Chondrocyte (in vitro differentiated cells): ENCODE results near the gene LAMP2. TPM values are rescaled to one million over a fixed set of nuclear protein-coding genes. Genes with fewer than 3 reads are reported as not detected.

Experiments
- DNase-seq: peaks from one replicate; pipeline ENCODE4 v3.0.0; 2021; ENCODE audit warnings: mixed read lengths, low spot score
- H3K27ac Mint-ChIP-seq: one replicate; pipeline ENCODE4 v1.8.0; 2021; ENCODE audit warnings: mild to moderate bottlenecking, moderate library complexity, mixed read lengths; ENCODE audit not compliant: unreplicated experiment
- H3K27me3 Mint-ChIP-seq: 2 replicates; pipeline ENCODE4 v1.8.0; 2021; ENCODE audit warnings: low read depth, mixed read lengths
- H3K36me3 Mint-ChIP-seq: 2 replicates; pipeline ENCODE4 v1.8.0; 2021; ENCODE audit warnings: low read depth, mixed read lengths
- H3K4me1 Mint-ChIP-seq: 2 replicates; pipeline ENCODE4 v1.8.0; 2021; ENCODE audit warnings: low read depth, mild to moderate bottlenecking, mixed read lengths
- H3K4me3 Mint-ChIP-seq: one replicate; pipeline ENCODE4 v1.8.0; 2021; ENCODE audit warnings: mild to moderate bottlenecking, moderate library complexity, mixed read lengths; ENCODE audit not compliant: unreplicated experiment
- H3K9me3 Mint-ChIP-seq: 2 replicates; pipeline ENCODE4 v1.8.0; 2021; ENCODE audit warnings: low read depth, mixed read lengths
- CTCF ChIP-seq: fragments of 200-600 bp; sonication (generic); IDR thresholded peaks from 2 replicates; pipeline ENCODE4 v1.5.0; 2021; ENCODE audit warnings: antibody characterized with exemption, mild to moderate bottlenecking, moderate library complexity
- total RNA-seq: library from RNA; stranded (reverse); gene quantifications from 3 replicates; pipeline ENCODE4 v1.2.1, GENCODE V29; 2021

Gene LAMP2
- total RNA-seq, 1 donor from 2014 or later, result 157 TPM

- H3K4me3 Mint-ChIP-seq, result no peak overlapping the region
- H3K4me1 Mint-ChIP-seq, result peaks cover 38% of the 10 kb centered on the region
- H3K27me3 Mint-ChIP-seq, result no peaks in the 10 kb centered on the region
- no peaks in the 10 kb centered on the region for H3K36me3 Mint-ChIP-seq
- H3K27ac Mint-ChIP-seq, result no peak overlapping the region
- H3K9me3 Mint-ChIP-seq, result peaks cover 3% of the 10 kb centered on the region
- no peak for TF ChIP-seq CTCF
- no peak for DNase-seq
Observed at GRCh38 chrX:120426599-120426998, 42.5 kb downstream of the LAMP2 start.

DNA sequence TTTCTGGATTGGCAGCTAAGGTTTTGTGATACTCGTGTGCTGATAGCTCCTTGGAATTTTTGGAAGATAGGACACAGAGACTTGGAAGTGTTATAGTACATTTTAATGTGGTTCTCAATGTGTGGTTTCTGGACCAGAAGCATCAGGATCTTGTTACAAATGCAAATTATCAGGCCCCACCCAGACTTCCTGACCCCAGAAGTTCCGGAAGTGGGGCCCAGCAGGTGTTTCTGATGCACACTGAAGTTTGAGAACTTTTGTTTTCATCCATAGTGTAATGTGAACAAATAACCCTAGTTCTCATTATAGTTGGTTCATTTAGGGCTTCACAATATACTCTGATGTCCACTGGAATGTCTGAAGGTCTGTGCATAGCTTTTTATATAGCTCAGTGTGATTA lies 49.6 kb downstream of the LAMP2 start:
- TF ChIP-seq CTCF, result no peak
- Mint-ChIP-seq H3K9me3 (peaks cover 6% of the 10 kb centered on the region), H3K4me1 (no peaks in the 10 kb centered on the region), H3K36me3 (no peaks in the 10 kb centered on the region), H3K27ac (no peak overlapping the region), H3K27me3 (no peaks in the 10 kb centered on the region), H3K4me3 (no peak overlapping the region)
- DNase-seq, result no peak

- H3K4me1 Mint-ChIP-seq, result no peaks in the 10 kb centered on the region
- no peak overlapping the region for H3K4me3 Mint-ChIP-seq
- no peak for DNase-seq
- H3K27me3 Mint-ChIP-seq, result no peaks in the 10 kb centered on the region
- peaks cover 34% of the 10 kb centered on the region for H3K9me3 Mint-ChIP-seq
- H3K27ac Mint-ChIP-seq, result no peak overlapping the region
- peaks cover 2% of the 10 kb centered on the region for H3K36me3 Mint-ChIP-seq
- no peak for TF ChIP-seq CTCF
Observed at GRCh38 chrX:120408168-120408567, 60.9 kb downstream of the LAMP2 start.

DNA sequence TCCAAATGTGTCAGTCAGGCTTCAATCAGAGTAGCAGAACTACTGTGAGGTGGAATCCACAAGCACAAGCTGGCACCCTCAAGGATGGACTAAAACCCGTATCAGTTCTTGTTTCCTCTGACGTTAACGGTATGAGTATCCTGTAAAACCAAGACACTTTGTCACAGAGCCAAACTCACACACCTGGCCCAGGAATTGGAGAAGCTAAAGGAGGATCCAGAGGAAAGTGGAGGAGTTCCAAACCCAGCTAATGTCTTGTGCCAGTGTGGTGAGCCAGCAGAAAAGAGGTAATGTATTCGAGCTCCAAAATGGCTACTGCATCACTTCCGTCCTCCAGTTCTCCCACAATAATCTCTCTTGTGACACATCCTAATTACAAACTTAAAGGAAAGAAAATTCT lies 62.5 kb downstream of the LAMP2 start:
- Mint-ChIP-seq H3K9me3 (peaks cover 34% of the 10 kb centered on the region), H3K4me3 (no peak overlapping the region), H3K27ac (no peak overlapping the region), H3K36me3 (peaks cover 2% of the 10 kb centered on the region), H3K4me1 (no peaks in the 10 kb centered on the region), H3K27me3 (no peaks in the 10 kb centered on the region)
- DNase-seq, result no peak
- TF ChIP-seq CTCF, result no peak

GRCh38 chrX:120402369-120402768 lies 66.7 kb downstream of the LAMP2 start:
- Mint-ChIP-seq H3K27ac (no peak overlapping the region), H3K27me3 (no peaks in the 10 kb centered on the region), H3K4me1 (no peaks in the 10 kb centered on the region), H3K4me3 (no peak overlapping the region), H3K9me3 (peaks cover 25% of the 10 kb centered on the region), H3K36me3 (peaks cover 2% of the 10 kb centered on the region)
- no peak for TF ChIP-seq CTCF
- no peak for DNase-seq
